Fibroblast of the aortic adventitia (primary cell): ENCODE measurements around the gene MPZL3. TPM values are rescaled to one million over a fixed set of nuclear protein-coding genes. Genes with fewer than 3 reads are reported as not detected.

ENCODE experiments used
- DNase-seq: peaks from one replicate; pipeline ENCODE4 v3.0.0-alpha.2; 2010; ENCODE audit warnings: low read depth
- H3K4me3 ChIP-seq: 2 replicates; pipeline ENCODE4 v1.5.1; 2011; ENCODE audit warnings: low read depth, mild to moderate bottlenecking, control low read depth, low read length, moderate library complexity
- CTCF ChIP-seq: IDR thresholded peaks from 2 replicates; pipeline ENCODE4 v1.5.1; 2011; ENCODE audit warnings: mild to moderate bottlenecking, low read length, control low read depth, inconsistent platforms; ENCODE audit not compliant: insufficient read depth
- total RNA-seq: library from RNA; depleted of rRNA; stranded (reverse); fragments of >200 nt; gene quantifications from 2 replicates; pipeline ENCODE4 v1.2.3, GENCODE V29; 2012; ENCODE audit warnings: low replicate concordance

The MPZL3 gene
- total RNA-seq, 1 donor = 0.45 TPM

GRCh38 chr11:118212131-118212725 is 39.9 kb downstream of the MPZL3 start:
- no peak overlapping the region for H3K4me3 ChIP-seq
- no peak for TF ChIP-seq CTCF
- DNase-seq = no peak

- DNase-seq = peak; percentile 61
- no peak overlapping the region for H3K4me3 ChIP-seq
- no peak for TF ChIP-seq CTCF
Measured at GRCh38 chr11:118211006-118211405, 41.2 kb downstream of the MPZL3 start.

GRCh38 chr11:118210323-118210722 is 41.8 kb downstream of the MPZL3 start:
- no peak for DNase-seq
- H3K4me3 ChIP-seq = no peak overlapping the region
- no peak for TF ChIP-seq CTCF

GRCh38 chr11:118209033-118209432 is 43.1 kb downstream of the MPZL3 start:
- no peak for DNase-seq
- TF ChIP-seq CTCF = no peak

GRCh38 chr11:118207079-118207478 is 45.1 kb downstream of the MPZL3 start:
- no peak for TF ChIP-seq CTCF
- no peak for DNase-seq
- no peak overlapping the region for H3K4me3 ChIP-seq

More at GRCh38 chr11:118209033-118209432, 43.1 kb downstream of the MPZL3 start:
- H3K4me3 ChIP-seq = no peak overlapping the region

GRCh38 chr11:118206391-118207031 is 45.7 kb downstream of the MPZL3 start:
- no peak for DNase-seq
- TF ChIP-seq CTCF = no peak
- H3K4me3 ChIP-seq = no peak overlapping the region
